Gastrocnemius medialis (tissue), 4 donors: ENCODE data around the gene UQCC2.

ENCODE experiments used
- POLR2A ChIP-seq, 2 donors: fragments of 450-650 bp; IDR thresholded peaks; one replicate each; pipeline ENCODE4 v1.6.1; 2017; ENCODE audit warnings: antibody characterized with exemption in 2 of 2, mild to moderate bottlenecking in 2 of 2, moderate library complexity in 2 of 2
- TF ChIP-seq, protein P1 (sequence below), 5 experiments: fragments of 450-650 bp in 3 of 5; fragments of 200-600 bp in 2 of 5; sonication (generic) in 2 of 5; IDR thresholded peaks in 4 of 5; conservative IDR thresholded peaks in 1 of 5; 1 replicate in 4 of 5; 2 replicates in 1 of 5; pipeline ENCODE4 v1.5.1; 2016 to 2019; ENCODE audit warnings: antibody characterized with exemption in 5 of 5, mild to moderate bottlenecking in 3 of 5, moderate library complexity in 3 of 5

DNA sequence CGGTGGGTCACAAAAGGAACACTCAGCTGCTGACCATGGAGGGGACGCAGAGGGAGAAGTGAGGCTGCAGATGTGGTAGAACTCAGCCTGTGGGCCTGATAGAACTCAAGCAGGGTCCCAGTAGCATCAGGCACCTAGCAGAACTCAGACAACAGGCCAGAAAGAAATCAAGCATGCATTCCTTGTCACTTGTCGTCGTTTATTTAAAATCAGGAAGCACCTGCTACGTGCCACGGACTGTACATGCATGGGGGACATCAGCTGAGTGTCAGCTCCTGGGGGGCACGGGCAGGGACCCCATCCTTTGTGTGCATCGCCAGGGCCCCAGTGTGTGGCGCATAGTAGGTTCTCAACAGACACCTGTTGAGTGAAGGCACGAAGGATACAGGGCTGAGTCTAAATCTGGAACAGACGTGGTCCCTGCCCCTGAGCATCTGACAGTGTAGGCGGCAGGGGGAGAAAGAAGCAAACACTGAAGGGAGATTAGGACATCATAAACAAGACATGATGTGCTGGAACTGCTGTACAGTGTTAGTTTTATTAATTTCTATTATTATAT is 32.5 kb downstream of the UQCC2 start:
- TF ChIP-seq POLR2A (IDR thresholded peaks at IDR 0.05) = no peak
- TF ChIP-seq, protein P1, sequence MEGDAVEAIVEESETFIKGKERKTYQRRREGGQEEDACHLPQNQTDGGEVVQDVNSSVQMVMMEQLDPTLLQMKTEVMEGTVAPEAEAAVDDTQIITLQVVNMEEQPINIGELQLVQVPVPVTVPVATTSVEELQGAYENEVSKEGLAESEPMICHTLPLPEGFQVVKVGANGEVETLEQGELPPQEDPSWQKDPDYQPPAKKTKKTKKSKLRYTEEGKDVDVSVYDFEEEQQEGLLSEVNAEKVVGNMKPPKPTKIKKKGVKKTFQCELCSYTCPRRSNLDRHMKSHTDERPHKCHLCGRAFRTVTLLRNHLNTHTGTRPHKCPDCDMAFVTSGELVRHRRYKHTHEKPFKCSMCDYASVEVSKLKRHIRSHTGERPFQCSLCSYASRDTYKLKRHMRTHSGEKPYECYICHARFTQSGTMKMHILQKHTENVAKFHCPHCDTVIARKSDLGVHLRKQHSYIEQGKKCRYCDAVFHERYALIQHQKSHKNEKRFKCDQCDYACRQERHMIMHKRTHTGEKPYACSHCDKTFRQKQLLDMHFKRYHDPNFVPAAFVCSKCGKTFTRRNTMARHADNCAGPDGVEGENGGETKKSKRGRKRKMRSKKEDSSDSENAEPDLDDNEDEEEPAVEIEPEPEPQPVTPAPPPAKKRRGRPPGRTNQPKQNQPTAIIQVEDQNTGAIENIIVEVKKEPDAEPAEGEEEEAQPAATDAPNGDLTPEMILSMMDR (IDR thresholded peaks at IDR 0.05 in 4 of 5, conservative IDR thresholded peaks at IDR 0.05 in 1 of 5) = no peak
